ENCODE data around the gene MYBPC2. TPM values are rescaled to one million over a fixed set of nuclear protein-coding genes. Genes with fewer than 3 reads are reported as not detected.

Gene MYBPC2
- total RNA-seq, 1 donor from 2014 or later = not detected

- Histone ChIP-seq H3K4me3 (no peak overlapping the region), H3K9me3 (replicated peaks) (no peaks in the 10 kb centered on the region), H3K36me3 (peaks cover 9% of the 10 kb centered on the region), H3K4me1 (peaks cover 35% of the 10 kb centered on the region), H3K27me3 (ENCODE audit: low read depth) (no peaks in the 10 kb centered on the region), H3K27ac (replicated peaks) (no peak overlapping the region)
- no peak for DNase-seq
- intact Hi-C loops (cut with micrococcal nuclease) = no loop called here
- TF ChIP-seq CTCF (IDR thresholded peaks at IDR 0.05; ENCODE audit: borderline replicate concordance) = no peak
These were observed 73.3 kb downstream of the MYBPC2 start for GRCh38 chr19:50505856-50506611.

GRCh38 chr19:50506700-50507099 lies 74.0 kb downstream of the MYBPC2 start:
- Histone ChIP-seq H3K4me1 (peaks cover 35% of the 10 kb centered on the region), H3K27me3 (ENCODE audit: low read depth) (no peaks in the 10 kb centered on the region), H3K36me3 (peaks cover 9% of the 10 kb centered on the region), H3K27ac (replicated peaks) (no peak overlapping the region), H3K9me3 (replicated peaks) (no peaks in the 10 kb centered on the region), H3K4me3 (no peak overlapping the region)
- intact Hi-C loops (cut with micrococcal nuclease) = no loop called here
- no peak for TF ChIP-seq CTCF (IDR thresholded peaks at IDR 0.05; ENCODE audit: borderline replicate concordance)
- no peak for DNase-seq

GRCh38 chr19:50507376-50507775 lies 74.7 kb downstream of the MYBPC2 start:
- intact Hi-C loops (cut with micrococcal nuclease) = no loop called here
- TF ChIP-seq CTCF (IDR thresholded peaks at IDR 0.05; ENCODE audit: borderline replicate concordance) = no peak
- Histone ChIP-seq H3K4me3 (no peak overlapping the region), H3K27me3 (ENCODE audit: low read depth) (no peaks in the 10 kb centered on the region), H3K9me3 (replicated peaks) (no peaks in the 10 kb centered on the region), H3K36me3 (peaks cover 9% of the 10 kb centered on the region), H3K4me1 (peaks cover 32% of the 10 kb centered on the region), H3K27ac (replicated peaks) (no peak overlapping the region)
- DNase-seq = no peak

- Histone ChIP-seq H3K4me1 (peaks cover 26% of the 10 kb centered on the region), H3K36me3 (peaks cover 9% of the 10 kb centered on the region), H3K27me3 (ENCODE audit: low read depth) (no peaks in the 10 kb centered on the region), H3K9me3 (replicated peaks) (no peaks in the 10 kb centered on the region), H3K4me3 (no peak overlapping the region), H3K27ac (replicated peaks) (no peak overlapping the region)
- no peak for DNase-seq
- intact Hi-C loops (cut with micrococcal nuclease) = no loop called here
- no peak for TF ChIP-seq CTCF (IDR thresholded peaks at IDR 0.05; ENCODE audit: borderline replicate concordance)
These were observed 76.1 kb downstream of the MYBPC2 start for GRCh38 chr19:50508843-50509190.

GRCh38 chr19:50509366-50509765 lies 76.7 kb downstream of the MYBPC2 start:
- H3K27ac ChIP-seq (replicated peaks) = no peak overlapping the region
- TF ChIP-seq CTCF (IDR thresholded peaks at IDR 0.05; ENCODE audit: borderline replicate concordance) = no peak
- intact Hi-C loops (cut with micrococcal nuclease) = no loop called here
- no peaks in the 10 kb centered on the region for H3K27me3 ChIP-seq (ENCODE audit: low read depth)
- H3K4me1 ChIP-seq = peaks cover 26% of the 10 kb centered on the region
- peak overlapping the region; percentile 86 for H3K4me3 ChIP-seq
- no peaks in the 10 kb centered on the region for H3K9me3 ChIP-seq (replicated peaks)
- H3K36me3 ChIP-seq = peaks cover 9% of the 10 kb centered on the region
- no peak for DNase-seq
